HepG2 (cell line): Measurements from ENCODE around the gene LTA4H. TPM values are rescaled to one million over a fixed set of nuclear protein-coding genes. Genes with fewer than 3 reads are reported as not detected.

Experiments
- FOXA3 ChIP-seq: IDR thresholded peaks from 2 replicates; pipeline ENCODE4 v1.6.1; 2016; ENCODE audit warnings: missing genetic modification reagents, missing compliant biosample characterization
- GATAD2A ChIP-seq: IDR thresholded peaks from 2 replicates; pipeline ENCODE4 v1.6.1; 2016
- KLF16 ChIP-seq, 2 experiments: sonication (generic) in 1 of 2; formaldehyde crosslinking in 1 of 2; IDR thresholded peaks; 2 replicates each; pipeline versions ENCODE4 v1.6.1 to v1.8.0; 2016 to 2023; ENCODE audit warnings: missing genetic modification reagents in 2 of 2, missing compliant biosample characterization in 1 of 2
- PPARG ChIP-seq: conservative IDR thresholded peaks from 2 replicates; pipeline ENCODE4 v1.6.1; 2016; ENCODE audit warnings: missing biosample characterization, missing genetic modification reagents
- SMARCE1 ChIP-seq: fragments of 450-650 bp; IDR thresholded peaks from 2 replicates; pipeline ENCODE4 v1.6.1; 2017; ENCODE audit warnings: borderline replicate concordance
- SRF ChIP-seq: IDR thresholded peaks from 2 replicates; pipeline ENCODE4 v1.6.1; 2011; ENCODE audit warnings: mild to moderate bottlenecking, low read depth, low read length, moderate library complexity
- ZBTB38 ChIP-seq: sonication (generic); formaldehyde crosslinking; IDR thresholded peaks from 2 replicates; pipeline ENCODE4 v1.5.1; 2020; ENCODE audit warnings: mild to moderate bottlenecking, missing genetic modification reagents
- ZFP36 ChIP-seq: fragments of 150-350 bp; IDR thresholded peaks from 2 replicates; pipeline ENCODE4 v1.6.1; 2018; ENCODE audit warnings: borderline replicate concordance, low read length, low read depth; ENCODE audit not compliant: partially characterized antibody
- ZKSCAN8 ChIP-seq: IDR thresholded peaks from 2 replicates; pipeline ENCODE4 v1.6.1; 2016; ENCODE audit warnings: borderline replicate concordance, missing genetic modification reagents, missing compliant biosample characterization
- ZNF530 ChIP-seq: sonication (generic); formaldehyde crosslinking; IDR thresholded peaks from 2 replicates; pipeline ENCODE4 v1.5.0; 2020; ENCODE audit warnings: low read depth, mild to moderate bottlenecking, missing genetic modification reagents
- ZNF549 ChIP-seq: sonication (generic); formaldehyde crosslinking; IDR thresholded peaks from 2 replicates; pipeline ENCODE4 v1.5.0; 2020; ENCODE audit warnings: missing genetic modification reagents
- ZNF598 ChIP-seq: sonication (generic); formaldehyde crosslinking; IDR thresholded peaks from 2 replicates; pipeline ENCODE4 v1.5.1; 2020; ENCODE audit warnings: mild to moderate bottlenecking, missing genetic modification reagents, borderline replicate concordance
- ZNF749 ChIP-seq: sonication (generic); formaldehyde crosslinking; IDR thresholded peaks from 2 replicates; pipeline ENCODE4 v1.8.0; 2022; ENCODE audit warnings: mild to moderate bottlenecking, missing genetic modification reagents, moderate library complexity, borderline replicate concordance
- polyA plus RNA-seq, 8 experiments: library from polyadenylated mRNA; depleted of rRNA in 3 of 8; stranded (reverse) in 7 of 8; unstranded in 1 of 8; fragments of >200 nt; fragmentation: Illumina TruSeq in 4 of 8; extraction: Trizol in 4 of 8; gene quantifications; 2 replicates each; pipeline versions ENCODE4 v1.2.1 to v1.2.3, GENCODE V29; 2011 to 2016; ENCODE audit warnings: low read depth in 4 of 8, missing spikeins in 1 of 8, mixed read lengths in 1 of 8; ENCODE audit not compliant: insufficient read depth in 1 of 8
- total RNA-seq, 5 experiments: library from RNA; depleted of rRNA; stranded (reverse); fragments of >200 nt; fragmentation: Illumina TruSeq; extraction: Trizol; gene quantifications; 2 replicates each; pipeline ENCODE4 v1.2.3, GENCODE V29; 2016; ENCODE audit warnings: low read depth in 1 of 5
- TF ChIP-seq, protein P1 (sequence below): sonication (generic); formaldehyde crosslinking; conservative IDR thresholded peaks from 2 replicates; pipeline ENCODE4 v1.4.0; 2020; ENCODE audit warnings: missing genetic modification reagents
- TF ChIP-seq, protein P2 (sequence below), 2 experiments: fragments of 450-650 bp in 1 of 2; sonication (generic) in 1 of 2; formaldehyde crosslinking in 1 of 2; IDR thresholded peaks; 2 replicates each; pipeline versions ENCODE4 v1.6.1 to v1.8.0; 2016 to 2022; ENCODE audit warnings: antibody characterized with exemption in 1 of 2, mild to moderate bottlenecking in 1 of 2, missing genetic modification reagents in 1 of 2
- TF ChIP-seq, protein P3 (sequence below): sonication (generic); formaldehyde crosslinking; conservative IDR thresholded peaks from 2 replicates; pipeline ENCODE4 v1.8.0; 2022; ENCODE audit warnings: mild to moderate bottlenecking, moderate library complexity, missing genetic modification reagents

Gene LTA4H
- total and polyA plus RNA-seq, 2 of the 13 experiments (the other 11 are each of a cell fraction or from before 2014, with no cell fraction given), result 87.5 to 90.4 TPM

DNA sequence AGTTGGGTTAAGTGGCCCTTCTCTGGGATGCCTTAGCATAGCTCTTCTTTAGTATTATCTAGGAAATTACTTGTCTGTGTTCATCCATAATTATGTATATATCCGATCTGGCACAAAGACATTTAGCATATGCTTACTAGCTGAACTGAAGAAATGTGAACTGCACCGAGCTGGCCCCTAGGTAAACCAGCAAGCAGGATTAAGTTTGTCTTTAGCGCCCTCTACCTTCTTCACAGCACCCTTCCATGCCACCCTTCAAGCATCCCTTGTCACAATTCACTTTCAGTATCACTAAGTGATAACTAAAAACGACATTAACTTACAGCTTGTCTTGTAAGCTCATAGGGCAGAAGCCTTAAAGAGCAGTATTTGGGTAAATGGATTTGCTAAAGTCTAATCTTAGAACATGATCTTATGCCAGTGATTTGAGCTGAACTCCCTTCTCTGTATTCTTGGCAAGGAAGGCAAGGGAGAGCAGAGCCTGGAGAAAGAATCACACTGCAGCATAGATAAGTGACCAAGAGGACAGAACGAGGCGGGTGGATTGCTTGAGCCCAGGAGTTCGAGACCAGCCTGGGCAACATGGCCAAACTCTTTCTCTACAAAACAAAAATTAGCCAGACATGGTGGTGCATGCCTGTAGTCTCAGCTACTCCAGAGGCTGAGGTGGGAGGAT, 36.6 kb downstream of the LTA4H start (continued):
- TF ChIP-seq, protein P1, sequence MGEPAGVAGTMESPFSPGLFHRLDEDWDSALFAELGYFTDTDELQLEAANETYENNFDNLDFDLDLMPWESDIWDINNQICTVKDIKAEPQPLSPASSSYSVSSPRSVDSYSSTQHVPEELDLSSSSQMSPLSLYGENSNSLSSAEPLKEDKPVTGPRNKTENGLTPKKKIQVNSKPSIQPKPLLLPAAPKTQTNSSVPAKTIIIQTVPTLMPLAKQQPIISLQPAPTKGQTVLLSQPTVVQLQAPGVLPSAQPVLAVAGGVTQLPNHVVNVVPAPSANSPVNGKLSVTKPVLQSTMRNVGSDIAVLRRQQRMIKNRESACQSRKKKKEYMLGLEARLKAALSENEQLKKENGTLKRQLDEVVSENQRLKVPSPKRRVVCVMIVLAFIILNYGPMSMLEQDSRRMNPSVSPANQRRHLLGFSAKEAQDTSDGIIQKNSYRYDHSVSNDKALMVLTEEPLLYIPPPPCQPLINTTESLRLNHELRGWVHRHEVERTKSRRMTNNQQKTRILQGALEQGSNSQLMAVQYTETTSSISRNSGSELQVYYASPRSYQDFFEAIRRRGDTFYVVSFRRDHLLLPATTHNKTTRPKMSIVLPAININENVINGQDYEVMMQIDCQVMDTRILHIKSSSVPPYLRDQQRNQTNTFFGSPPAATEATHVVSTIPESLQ (CRISPR knock-in tag), result no peak
- 0 out of 2 replicates have a peak, but pooled peaks have one; percentile 26 for TF ChIP-seq GATAD2A
- TF ChIP-seq ZBTB38, result no peak
- no peak for TF ChIP-seq ZNF549 (CRISPR knock-in tag)
- TF ChIP-seq SRF, result no peak
- TF ChIP-seq SMARCE1, result no peak
- TF ChIP-seq KLF16 (CRISPR knock-in tag; IDR thresholded peaks at IDR 0.05), result no peak
- TF ChIP-seq PPARG (CRISPR knock-in tag), result no peak
- TF ChIP-seq, protein P2, sequence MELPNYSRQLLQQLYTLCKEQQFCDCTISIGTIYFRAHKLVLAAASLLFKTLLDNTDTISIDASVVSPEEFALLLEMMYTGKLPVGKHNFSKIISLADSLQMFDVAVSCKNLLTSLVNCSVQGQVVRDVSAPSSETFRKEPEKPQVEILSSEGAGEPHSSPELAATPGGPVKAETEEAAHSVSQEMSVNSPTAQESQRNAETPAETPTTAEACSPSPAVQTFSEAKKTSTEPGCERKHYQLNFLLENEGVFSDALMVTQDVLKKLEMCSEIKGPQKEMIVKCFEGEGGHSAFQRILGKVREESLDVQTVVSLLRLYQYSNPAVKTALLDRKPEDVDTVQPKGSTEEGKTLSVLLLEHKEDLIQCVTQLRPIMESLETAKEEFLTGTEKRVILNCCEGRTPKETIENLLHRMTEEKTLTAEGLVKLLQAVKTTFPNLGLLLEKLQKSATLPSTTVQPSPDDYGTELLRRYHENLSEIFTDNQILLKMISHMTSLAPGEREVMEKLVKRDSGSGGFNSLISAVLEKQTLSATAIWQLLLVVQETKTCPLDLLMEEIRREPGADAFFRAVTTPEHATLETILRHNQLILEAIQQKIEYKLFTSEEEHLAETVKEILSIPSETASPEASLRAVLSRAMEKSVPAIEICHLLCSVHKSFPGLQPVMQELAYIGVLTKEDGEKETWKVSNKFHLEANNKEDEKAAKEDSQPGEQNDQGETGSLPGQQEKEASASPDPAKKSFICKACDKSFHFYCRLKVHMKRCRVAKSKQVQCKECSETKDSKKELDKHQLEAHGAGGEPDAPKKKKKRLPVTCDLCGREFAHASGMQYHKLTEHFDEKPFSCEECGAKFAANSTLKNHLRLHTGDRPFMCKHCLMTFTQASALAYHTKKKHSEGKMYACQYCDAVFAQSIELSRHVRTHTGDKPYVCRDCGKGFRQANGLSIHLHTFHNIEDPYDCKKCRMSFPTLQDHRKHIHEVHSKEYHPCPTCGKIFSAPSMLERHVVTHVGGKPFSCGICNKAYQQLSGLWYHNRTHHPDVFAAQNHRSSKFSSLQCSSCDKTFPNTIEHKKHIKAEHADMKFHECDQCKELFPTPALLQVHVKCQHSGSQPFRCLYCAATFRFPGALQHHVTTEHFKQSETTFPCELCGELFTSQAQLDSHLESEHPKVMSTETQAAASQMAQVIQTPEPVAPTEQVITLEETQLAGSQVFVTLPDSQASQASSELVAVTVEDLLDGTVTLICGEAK (IDR thresholded peaks at IDR 0.05), result no peak
- TF ChIP-seq, protein P2 (CRISPR knock-in tag; IDR thresholded peaks at IDR 0.05), result no peak
- no peak for TF ChIP-seq ZFP36
- no peak for TF ChIP-seq ZNF749 (CRISPR knock-in tag)
- TF ChIP-seq, protein P3, sequence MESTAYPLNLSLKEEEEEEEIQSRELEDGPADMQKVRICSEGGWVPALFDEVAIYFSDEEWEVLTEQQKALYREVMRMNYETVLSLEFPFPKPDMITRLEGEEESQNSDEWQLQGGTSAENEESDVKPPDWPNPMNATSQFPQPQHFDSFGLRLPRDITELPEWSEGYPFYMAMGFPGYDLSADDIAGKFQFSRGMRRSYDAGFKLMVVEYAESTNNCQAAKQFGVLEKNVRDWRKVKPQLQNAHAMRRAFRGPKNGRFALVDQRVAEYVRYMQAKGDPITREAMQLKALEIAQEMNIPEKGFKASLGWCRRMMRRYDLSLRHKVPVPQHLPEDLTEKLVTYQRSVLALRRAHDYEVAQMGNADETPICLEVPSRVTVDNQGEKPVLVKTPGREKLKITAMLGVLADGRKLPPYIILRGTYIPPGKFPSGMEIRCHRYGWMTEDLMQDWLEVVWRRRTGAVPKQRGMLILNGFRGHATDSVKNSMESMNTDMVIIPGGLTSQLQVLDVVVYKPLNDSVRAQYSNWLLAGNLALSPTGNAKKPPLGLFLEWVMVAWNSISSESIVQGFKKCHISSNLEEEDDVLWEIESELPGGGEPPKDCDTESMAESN (CRISPR knock-in tag), result no peak
- TF ChIP-seq ZKSCAN8, result no peak
- peak; percentile 77 for TF ChIP-seq FOXA3 (CRISPR knock-in tag)
- TF ChIP-seq ZNF530 (CRISPR knock-in tag), result no peak
- TF ChIP-seq ZNF598 (CRISPR knock-in tag), result no peak
